H1 (cell line): Measurements from ENCODE around the gene ZNF337. TPM values are rescaled to one million over a fixed set of nuclear protein-coding genes. Genes with fewer than 3 reads are reported as not detected.

Experiments used
- CBX5 ChIP-seq: fragments of 300-800, 300-1000 bp; sonication (generic); IDR thresholded peaks from 2 replicates; pipeline ENCODE4 v1.7.1; 2016; ENCODE audit warnings: antibody characterized with exemption, low read length, low read depth
- CHD7 ChIP-seq: fragments of 300-600 bp; sonication (generic); IDR thresholded peaks from 2 replicates; pipeline ENCODE4 v1.7.1; 2012; ENCODE audit warnings: low read length, moderate library complexity, mild to moderate bottlenecking, inconsistent platforms; ENCODE audit not compliant: insufficient replicate concordance
- CREB1 ChIP-seq: IDR thresholded peaks from 2 replicates; pipeline ENCODE4 v1.6.1; 2012; ENCODE audit warnings: inconsistent platforms
- HDAC6 ChIP-seq: IDR thresholded peaks from one replicate; pipeline ENCODE4 v1.7.1; 2012; ENCODE audit warnings: low read depth, mild to moderate bottlenecking, inconsistent platforms, low read length, moderate library complexity
- PHF8 ChIP-seq: fragments of 200-600 bp; sonication (generic); conservative IDR thresholded peaks from 2 replicates; pipeline ENCODE4 v1.7.1; 2012; ENCODE audit warnings: low read depth, mild to moderate bottlenecking, inconsistent platforms, low read length, moderate library complexity
- POLR2AphosphoS5 ChIP-seq: IDR thresholded peaks from 2 replicates; pipeline ENCODE4 v1.6.1; 2011; ENCODE audit warnings: low read depth, low read length
- SIN3A ChIP-seq, 2 experiments: IDR thresholded peaks in 1 of 2; conservative IDR thresholded peaks in 1 of 2; 2 replicates each; pipeline ENCODE4 v1.6.1; 2011 to 2012; ENCODE audit warnings: low read length in 2 of 2, improper control_type of control experiment in 1 of 2, low read depth in 1 of 2, mild to moderate bottlenecking in 1 of 2
- SP1 ChIP-seq: IDR thresholded peaks from 2 replicates; pipeline ENCODE4 v1.6.1; 2011; ENCODE audit warnings: low read depth, low read length
- SRF ChIP-seq: IDR thresholded peaks from 2 replicates; pipeline ENCODE4 v1.6.1; 2011; ENCODE audit warnings: mild to moderate bottlenecking, low read depth, low read length, moderate library complexity
- SUZ12 ChIP-seq: fragments of 200-600 bp; sonication (generic); IDR thresholded peaks from 2 replicates; pipeline ENCODE4 v1.6.1; 2012; ENCODE audit warnings: mild to moderate bottlenecking, inconsistent platforms, low read length, moderate library complexity, mixed read lengths
- polyA plus RNA-seq, 7 experiments: library from polyadenylated mRNA; depleted of rRNA in 3 of 7; stranded (reverse) in 5 of 7; unstranded in 2 of 7; fragments of >200 nt in 5 of 7; fragments of 200-250 nt in 2 of 7; gene quantifications; 1 replicate in 5 of 7; 2 replicates in 1 of 7; 4 replicates in 1 of 7; pipeline versions ENCODE4 v1.2.1 to v1.2.3, GENCODE V29; 2011 to 2013; ENCODE audit warnings: missing spikeins in 2 of 7, mixed read lengths in 2 of 7
- total RNA-seq: library from RNA; stranded (reverse); fragmentation: NEBNext Ultra II Directional; extraction: Animal tissue kit (Norgen Biotek cat#: 25700); gene quantifications from 2 replicates; pipeline ENCODE4 v1.2.1, GENCODE V29; 2021

ZNF337 gene
- total and polyA plus RNA-seq, 2 of the 8 experiments (the other 6 are each of a cell fraction or from before 2014, with no cell fraction given), result 2.8 to 6.6 TPM

GRCh38 chr20:25696371-25697131 is at the start of gene ZNF337 (continued):
- TF ChIP-seq CHD7, result no peak
- no peak for TF ChIP-seq SP1
- TF ChIP-seq PHF8, result peak; percentile 85
- peak; percentile 89 for TF ChIP-seq CREB1
- no peak for TF ChIP-seq HDAC6
- TF ChIP-seq SUZ12, result no peak
- TF ChIP-seq CBX5, result no peak
- TF ChIP-seq POLR2AphosphoS5, result peak; percentile 57; the same call in 1 of the 2 replicates
- no peak; a peak in 1 of 4 replicates for TF ChIP-seq SIN3A (conservative IDR thresholded peaks at IDR 0.05 in 1 of 2, IDR thresholded peaks at IDR 0.05 in 1 of 2; ENCODE audit: low read depth in 1 of 2, low read length in 2 of 2)
- no peak; the same call in 1 of the 2 replicates for TF ChIP-seq SRF
